Activated T-helper 1 cell treated with anti-CD3 and anti-CD28 coated beads, Interleukin-2, amount 50 U/mL, for 16 hours (primary cell): ENCODE data around the gene ATXN10.

ENCODE experiments used
- DNase-seq, 2 donors: peaks; one replicate each; pipeline ENCODE4 v3.0.0-alpha.2; 2020; ENCODE audit warnings: low read depth in 1 of 2, low spot score in 1 of 2

ATXN10 gene

DNA sequence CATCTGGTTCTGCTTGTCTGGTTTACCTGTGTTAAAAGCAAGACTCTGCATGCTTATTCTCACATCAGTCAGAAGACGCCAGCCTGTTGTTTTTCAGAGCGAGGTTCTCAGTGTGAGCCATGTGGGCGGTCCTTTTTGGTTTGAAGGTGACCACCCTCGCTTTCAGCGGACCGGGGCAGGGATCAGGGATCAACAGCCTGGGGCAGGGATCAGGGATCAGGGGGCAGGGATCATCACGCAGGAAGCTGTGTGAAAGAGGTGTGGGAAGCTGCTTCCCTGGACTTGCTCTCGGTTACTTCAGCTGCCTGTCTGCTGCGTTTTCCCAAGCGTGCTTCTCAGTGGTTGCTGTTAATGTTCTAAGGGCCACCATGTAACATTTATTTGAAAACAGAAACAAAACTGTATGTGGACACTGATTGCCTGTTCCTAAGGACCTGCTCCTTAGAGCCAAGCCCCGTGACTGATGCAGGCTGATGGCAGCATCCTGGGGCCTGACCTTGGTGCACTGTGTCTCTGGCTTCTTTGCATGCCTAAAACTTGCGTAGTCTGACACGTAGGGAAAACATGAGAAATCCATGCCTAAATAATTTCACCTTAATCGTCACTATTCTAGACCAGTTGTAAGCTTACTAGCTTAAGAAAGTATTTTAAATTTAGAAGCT is 146.9 kb downstream of the ATXN10 start:
- DNase-seq: no peak

DNA sequence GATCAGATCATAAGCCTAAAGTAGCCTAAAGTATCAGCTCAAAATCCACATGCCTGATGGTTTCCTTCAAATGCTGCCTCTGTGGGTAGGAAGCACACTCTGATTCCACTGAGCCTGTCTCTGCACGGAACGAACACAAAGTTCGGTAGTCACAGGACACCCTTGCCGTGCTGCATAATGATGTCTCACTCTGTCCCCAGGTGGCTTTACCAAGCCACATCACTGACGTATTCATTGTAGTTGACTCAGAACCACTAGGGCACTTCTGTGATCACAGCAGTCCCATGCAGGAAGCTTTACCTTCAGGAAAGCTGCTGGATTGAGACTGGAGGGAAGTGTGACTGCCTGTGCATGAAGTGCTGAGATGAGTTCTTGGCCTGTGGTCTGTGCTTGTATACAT is 147.7 kb downstream of the ATXN10 start:
- DNase-seq: no peak

GRCh38 chr22:45823336-45823735 is 151.7 kb downstream of the ATXN10 start:
- DNase-seq: no peak

GRCh38 chr22:45826520-45826919 is 154.9 kb downstream of the ATXN10 start:
- no peak for DNase-seq

GRCh38 chr22:45828841-45829240 is 157.2 kb downstream of the ATXN10 start:
- no peak for DNase-seq

DNA sequence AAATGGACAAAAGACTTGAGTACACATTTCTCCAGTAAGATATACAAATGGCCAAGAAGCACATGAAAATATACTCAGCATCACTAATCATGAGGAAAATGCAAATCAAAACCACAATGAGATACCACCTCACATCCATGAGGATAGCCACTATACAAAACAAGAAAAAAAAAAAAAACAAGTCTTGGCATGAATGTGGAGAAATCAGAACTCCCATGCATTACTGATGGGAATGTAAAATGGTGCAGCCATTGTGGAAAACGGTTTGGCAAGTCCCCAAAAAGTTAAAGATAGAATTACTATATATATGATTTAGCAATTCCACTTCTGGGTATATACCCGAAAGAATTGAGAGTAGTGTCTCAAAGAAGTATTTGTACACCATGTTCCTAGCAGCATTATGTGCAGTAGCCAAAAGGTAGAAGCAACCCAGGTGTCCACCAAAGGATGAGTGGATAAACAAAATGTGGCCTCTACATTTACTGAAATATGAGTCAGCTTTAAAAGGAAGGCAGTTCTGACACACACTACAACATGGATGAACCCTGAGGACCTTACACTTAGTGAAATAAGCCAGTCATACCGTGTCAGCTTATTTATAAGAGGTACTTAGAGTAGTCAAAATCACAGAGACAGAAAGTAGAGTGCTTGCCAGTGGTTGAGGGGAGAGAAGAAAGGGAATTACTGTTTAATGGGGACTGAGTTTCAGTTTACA is 159.1 kb downstream of the ATXN10 start:
- no peak for DNase-seq

DNA sequence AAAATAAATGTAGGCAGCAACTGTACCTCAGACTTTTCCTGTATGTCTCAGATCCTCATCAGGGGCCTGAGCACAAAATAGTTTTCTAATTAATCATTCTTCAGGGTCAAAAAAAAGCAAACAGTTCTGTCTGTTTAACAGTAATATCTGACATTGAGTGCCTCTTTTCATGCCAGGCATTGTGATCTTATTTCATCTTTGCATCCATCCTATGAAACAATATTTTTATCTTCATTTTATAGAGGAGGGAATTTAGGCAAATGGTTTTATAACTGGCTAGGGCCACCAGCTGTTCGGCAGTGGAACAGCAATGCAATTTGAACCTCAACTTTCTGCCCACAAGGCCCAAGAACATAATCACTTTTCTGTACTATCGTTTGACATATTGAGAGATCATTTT is 159.8 kb downstream of the ATXN10 start:
- DNase-seq: no peak

DNA sequence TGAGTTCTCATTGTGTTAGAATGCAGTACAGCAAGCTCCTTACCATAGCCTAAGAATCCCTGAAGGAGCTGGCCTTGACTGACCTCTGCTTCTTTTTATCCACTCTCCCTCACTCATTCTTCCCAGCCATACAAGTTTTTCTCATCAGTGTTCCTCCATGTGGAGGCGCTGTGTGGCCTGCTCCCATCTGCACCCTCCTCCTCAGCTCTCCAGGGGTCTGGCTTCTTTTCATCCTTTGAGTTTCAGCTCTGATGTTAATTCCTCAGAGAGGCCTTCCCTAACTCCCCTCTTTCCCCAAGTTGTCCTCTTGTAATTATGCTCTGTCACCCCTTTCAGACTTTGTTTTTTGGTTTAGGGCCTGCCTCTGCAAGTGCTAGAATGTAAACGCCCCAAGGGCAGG is 160.5 kb downstream of the ATXN10 start:
- DNase-seq: no peak

GRCh38 chr22:45832959-45833580 is 161.4 kb downstream of the ATXN10 start:
- DNase-seq: no peak

- no peak for DNase-seq
Measured at GRCh38 chr22:45833613-45834012, 162.0 kb downstream of the ATXN10 start.

GRCh38 chr22:45834241-45834640 is 162.6 kb downstream of the ATXN10 start:
- no peak for DNase-seq

GRCh38 chr22:45834795-45835194 is 163.2 kb downstream of the ATXN10 start:
- no peak for DNase-seq

DNA sequence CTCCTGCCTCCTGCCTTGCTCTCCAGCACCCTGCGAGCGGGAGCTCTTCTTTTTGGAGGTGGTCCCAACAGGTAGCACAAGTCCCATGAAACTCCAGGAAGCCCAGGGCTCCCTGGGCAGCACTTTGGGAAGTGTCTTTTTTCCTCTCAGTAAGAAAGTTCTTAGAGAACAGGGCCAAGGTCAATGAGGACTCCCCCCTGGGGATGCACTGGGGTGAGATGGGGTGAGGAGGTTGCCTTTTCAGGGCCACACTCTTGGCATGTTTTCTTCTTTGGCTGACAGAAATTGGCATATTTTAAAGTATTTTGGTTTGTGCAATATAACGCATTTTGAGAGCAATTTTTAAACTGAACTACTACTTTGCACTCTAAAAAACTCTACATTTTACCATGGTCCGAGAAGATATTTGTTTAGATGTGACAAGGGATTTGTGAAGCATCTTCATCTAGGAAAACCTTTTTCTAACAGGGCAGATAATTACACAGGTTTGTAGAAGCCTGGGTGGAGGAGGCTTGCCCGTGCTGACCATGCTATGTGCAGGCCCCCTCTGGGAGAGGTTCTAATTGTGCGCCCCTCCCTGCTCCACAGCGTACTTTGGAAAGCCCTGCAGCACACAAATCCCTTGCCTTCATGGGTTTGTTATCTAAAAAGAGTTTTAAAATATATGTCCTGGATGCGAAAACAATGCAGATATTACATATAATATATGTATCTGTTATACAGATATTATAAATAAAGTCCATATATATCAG is 165.0 kb downstream of the ATXN10 start:
- DNase-seq: no peak

GRCh38 chr22:45837508-45837907 is 165.9 kb downstream of the ATXN10 start:
- DNase-seq: no peak

GRCh38 chr22:45838305-45838887 is 166.8 kb downstream of the ATXN10 start:
- DNase-seq: no peak

GRCh38 chr22:45840483-45840882 is 168.8 kb downstream of the ATXN10 start:
- DNase-seq: no peak

DNA sequence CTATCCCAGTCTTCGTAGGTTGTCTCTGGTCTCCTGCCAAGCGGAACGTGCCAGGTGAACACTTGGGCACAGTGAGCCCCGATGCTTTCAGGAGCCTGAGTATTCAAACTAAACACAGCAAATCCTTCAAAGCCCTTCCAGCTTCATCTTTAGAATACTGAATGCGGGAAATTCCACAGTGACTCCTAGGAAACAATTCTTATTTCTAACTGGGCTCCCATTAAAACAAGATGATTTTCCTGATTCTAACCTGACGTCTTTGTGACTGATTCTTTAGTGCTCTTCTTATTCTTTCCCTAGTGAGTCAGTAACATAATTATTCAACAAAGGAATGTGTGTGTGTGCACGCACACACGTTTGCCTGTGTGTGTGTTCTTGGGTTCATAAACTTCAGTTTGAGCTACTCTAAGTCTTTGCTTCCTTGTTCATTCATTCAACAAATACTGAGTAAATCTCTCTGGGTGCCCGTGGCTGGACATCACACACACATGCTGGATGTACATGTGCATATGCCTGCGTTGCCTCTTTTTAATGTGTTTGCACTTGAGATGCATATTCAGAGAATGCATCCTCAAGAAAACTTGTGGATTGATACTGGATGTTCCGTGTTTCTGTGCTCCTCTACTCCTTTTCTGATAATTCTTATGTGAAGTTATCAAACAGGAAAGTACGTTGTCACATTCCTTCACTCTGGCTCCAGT is 170.8 kb downstream of the ATXN10 start:
- DNase-seq: no peak

GRCh38 chr22:45843031-45843430 is 171.4 kb downstream of the ATXN10 start:
- DNase-seq: no peak

DNA sequence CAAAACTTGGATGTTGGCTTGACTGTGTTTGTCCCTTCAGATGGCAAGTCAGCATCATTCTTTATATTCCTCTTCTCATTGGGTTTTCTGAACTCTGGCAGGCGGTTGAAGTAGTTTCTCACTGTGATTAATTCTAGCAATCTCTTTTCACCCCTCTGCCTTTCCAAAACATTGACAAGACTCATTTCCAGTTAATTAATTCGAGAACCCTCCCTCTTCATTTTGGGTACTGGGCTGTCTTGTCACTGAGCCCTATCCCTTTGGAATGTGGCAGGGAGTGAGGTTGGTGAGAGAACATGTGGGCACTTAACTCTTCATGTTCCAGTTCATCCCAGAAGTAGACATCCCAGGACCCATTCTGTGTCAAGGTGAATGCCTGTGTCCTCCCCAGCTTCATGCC is 172.4 kb downstream of the ATXN10 start:
- no peak for DNase-seq

GRCh38 chr22:45845076-45845487 is 173.4 kb downstream of the ATXN10 start:
- DNase-seq: no peak

GRCh38 chr22:45846952-45847351 is 175.3 kb downstream of the ATXN10 start:
- DNase-seq: no peak
